OCI-M2 (cell line): ENCODE measurements around the gene EFHC2.

ENCODE experiments used
- DNase-seq: peaks from one replicate; lab custom pipeline; 2025; ENCODE audit not compliant: unreplicated experiment; lab: John Stamatoyannopoulos, UW

EFHC2 gene

DNA sequence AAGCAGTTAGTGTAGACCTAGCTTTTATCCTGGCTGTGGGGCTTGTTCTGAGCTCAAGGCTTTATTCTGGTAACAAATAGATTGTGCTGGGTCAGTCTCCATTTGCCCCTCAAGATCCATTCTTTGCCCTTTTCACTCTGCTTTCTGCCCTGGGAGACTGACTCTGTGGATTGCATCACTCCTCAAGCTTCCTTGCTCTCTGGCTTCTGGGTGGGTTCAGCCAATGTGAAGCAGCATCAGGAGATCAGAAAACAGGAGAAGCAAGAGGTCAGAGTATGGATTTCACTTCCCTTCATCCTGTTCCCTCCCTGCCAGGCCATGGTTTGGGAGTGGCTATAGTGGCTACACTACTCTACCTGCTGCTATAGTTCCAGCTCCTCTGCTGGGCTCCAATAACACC is 186.2 kb downstream of the EFHC2 start:
- DNase-seq, result no peak

DNA sequence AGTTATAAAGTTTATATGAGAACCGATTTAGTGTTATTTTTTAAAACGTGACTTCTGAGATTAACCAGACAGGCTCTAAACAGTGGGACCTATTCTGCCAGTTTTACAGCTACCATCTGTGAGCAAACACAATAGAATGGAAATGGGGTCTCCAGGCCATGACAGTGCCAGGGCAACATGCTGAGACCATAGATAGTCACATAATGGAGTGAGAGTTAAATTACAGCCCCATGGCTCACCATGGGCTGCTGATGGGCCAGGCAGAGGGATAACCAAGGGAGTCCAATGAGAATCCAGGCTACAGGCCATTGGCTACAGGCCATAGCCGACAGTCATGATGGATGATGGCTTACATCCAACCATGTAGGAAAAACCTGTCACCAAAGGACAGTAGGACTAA is 186.7 kb downstream of the EFHC2 start:
- DNase-seq, result no peak

DNA sequence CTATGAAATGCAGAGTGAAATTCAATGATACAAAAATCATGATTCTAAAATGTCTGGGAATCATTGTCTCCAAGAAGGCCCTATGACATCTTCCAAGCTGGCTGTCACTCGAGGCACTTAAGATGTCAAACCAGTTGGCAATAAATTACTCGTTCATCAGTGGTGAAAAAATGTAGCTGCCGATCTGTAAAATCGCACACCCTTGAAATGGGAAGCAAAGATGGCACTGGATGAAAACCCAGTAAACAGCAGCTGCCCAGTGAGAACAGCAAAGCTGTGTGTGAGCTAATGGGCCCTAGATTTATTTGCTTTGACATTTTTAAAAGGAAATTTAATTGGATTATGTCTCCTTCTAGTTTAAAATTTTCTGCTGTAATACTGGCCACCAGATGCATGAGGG is 188.3 kb downstream of the EFHC2 start:
- no peak for DNase-seq

DNA sequence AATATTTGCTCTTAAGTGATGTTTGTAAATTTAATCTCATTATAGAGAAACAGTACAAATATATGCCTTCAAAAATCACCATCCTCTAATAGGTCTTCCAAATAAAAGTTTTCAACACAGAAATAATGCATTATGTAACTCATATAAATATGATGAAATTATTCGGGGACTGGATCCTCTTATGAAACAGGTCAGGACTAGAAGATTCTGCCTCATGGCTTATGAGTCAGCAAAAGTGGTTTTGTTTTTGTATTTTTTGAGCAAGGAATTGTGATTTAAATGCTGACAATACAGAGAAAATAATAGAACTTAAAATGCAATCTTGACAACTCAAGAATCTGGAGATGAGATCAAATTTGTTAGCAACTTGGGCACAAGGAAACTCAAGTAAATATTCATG is 190.6 kb downstream of the EFHC2 start:
- DNase-seq, result no peak

DNA sequence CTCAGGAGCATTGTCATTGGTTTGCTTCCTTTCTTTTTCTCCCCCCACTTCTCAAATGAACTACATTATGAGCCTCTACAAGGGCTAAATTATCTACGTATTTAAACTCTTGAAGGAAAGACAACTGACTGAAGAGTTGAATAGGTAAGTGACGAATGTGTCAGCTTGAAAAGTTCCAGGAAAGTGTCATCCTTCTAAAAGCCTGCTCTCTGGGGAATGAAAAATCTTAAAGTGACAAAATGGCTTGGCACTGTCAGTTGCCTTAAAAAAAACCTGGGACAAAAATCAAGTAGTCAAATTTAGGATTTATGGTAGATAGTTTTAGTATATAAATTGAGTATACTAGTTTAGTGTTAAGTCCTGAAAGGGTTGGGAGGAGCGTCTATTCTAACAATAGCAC is 196.3 kb downstream of the EFHC2 start:
- no peak for DNase-seq

DNA sequence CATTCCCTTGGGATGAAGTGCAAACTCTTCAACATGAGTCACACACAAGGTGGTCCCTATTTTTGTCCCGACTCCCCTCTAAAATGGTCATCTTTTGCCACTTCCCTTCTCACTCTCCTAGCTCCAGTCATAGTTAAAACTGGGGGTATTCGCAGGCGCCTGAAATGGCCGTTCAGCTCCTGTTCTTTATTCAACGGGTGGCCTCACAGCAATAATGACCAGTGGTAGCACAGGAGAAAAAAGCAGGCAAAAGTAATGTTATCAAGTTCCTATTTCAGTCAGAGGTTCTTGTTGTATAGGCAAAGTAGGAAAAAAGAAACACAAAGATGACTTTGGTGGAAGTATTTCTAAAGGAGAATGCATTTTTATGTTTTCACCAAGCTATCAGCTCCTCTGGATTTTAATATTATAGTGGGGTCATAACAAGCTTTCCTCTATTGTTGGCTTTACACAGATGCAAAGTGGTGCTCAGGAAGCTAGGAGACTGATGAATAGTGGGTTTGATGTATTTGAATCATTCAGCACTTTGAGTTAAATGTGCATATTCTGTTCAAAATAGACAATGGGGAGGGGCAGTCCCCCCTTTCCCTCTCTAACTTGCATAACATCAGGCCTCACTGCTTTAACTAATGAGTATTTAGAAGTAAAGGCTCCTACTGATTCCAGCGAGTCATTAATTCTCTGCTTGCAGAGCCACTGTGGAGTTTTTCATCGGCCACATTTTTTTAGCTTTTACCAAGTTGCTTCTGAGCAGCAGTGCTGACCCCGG is 199.1 kb downstream of the EFHC2 start:
- no peak for DNase-seq

DNA sequence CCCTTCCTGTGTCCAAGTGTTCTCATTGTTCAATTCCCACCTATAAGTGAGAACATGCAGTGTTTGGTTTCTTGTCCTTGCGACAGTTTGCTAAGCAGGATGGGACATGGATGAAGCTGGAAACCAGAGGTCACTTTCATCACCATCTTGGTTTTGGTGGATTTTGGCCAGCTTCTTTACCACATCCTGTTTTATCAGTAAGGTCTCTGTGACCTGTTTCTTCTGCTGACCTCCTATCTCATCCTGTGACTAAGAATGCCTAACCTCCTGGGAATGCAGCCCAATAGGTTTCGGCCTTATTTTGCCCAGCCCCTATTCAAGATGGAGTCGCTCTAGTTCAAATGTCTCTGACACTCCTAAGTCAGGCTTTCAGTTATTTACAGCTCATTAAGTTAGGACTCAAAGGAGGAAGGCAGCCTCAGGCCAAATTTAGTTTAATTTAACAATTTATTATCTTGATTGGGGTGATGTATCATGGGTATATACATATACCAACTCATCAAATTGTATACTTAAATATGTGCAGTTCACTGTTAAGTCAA is 200.3 kb downstream of the EFHC2 start:
- no peak for DNase-seq

DNA sequence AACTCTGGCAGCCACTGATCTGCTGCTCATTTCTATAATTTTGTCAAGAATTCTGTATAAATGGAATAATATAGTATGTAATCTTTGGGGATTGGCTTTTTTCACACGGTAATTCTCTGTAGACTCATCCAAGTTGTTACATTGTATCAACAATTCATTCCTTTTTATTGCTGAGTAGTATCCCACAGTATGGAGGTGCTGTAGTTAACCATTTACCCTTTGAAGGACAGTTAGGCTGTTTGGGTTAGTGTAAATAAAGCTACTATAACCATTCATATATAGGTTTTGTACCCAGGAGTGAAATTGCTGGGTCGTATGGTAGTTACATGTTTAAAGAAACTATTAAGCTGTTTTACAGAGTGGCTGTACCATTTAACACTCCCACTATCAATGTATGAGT is 213.3 kb downstream of the EFHC2 start:
- DNase-seq, result no peak

DNA sequence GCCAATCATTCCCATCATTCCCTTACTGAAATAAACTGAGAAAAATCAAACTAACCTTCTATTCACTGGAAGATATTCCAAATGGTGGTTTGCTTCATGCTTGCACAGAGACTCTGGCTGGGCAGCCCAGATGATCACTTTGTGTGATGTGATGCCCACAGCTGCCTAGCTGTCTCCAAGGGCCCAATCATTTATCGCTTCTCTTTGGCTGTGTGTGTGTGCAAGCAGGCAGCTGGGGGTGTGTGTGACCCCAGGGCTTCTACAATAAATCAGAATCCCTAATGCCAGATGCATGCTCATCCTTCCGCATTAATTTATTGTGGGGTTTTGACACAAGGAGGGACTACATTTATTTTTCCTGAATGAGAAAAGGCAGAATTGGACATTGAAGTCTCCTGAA is 230.1 kb downstream of the EFHC2 start:
- DNase-seq, result no peak

DNA sequence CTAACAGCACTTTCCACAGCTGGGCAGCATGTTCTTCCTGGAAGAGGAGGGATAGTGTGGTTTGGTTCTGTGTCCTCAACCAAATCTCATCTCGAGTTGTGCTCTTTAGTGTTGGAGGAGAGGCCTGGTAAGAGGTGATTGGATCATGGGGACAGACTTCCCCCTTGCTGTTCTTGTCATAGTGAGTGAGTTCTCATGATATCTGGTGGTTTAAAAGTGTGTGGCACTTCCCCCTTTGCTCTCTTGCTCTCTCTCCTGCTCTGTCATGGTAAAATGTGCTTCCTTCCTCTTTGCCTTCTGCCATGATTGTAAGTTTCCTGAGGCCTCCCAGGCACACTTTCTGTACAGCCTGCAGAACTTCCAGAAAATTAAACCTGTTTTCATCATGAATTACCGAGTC is 236.6 kb downstream of the EFHC2 start:
- no peak for DNase-seq

DNA sequence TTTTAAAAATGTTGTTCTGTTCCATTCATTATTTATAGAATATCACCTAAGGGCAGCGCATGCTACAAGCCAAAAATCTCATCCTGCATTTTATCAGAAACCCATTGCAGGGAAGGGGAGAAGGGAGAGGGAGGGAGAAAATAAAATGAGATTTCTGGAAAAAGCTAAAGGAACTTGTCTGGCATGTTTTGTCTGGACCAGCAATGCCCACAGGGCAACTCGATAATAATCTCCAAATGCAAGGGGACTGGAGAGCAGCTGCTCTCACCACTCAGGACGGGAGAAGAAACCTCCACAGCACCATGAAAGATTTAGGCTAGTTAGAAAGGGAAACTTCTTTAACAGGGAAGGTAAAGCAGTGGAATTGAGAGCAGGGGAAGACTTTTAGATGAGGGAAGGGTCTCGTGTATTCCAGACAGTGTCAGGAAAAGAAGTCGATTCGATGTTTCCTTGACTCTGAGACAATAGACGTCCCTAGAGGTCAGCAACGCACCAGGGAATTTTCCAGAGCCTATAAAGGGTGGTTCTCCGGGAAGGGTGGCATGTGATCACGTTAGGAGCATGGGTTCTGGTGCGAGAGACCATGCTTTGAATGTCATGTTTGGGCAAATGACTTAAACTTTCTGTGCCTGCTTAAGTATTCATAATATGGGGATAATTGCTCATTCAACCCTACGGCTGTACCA is 238.1 kb downstream of the EFHC2 start:
- DNase-seq, result no peak

DNA sequence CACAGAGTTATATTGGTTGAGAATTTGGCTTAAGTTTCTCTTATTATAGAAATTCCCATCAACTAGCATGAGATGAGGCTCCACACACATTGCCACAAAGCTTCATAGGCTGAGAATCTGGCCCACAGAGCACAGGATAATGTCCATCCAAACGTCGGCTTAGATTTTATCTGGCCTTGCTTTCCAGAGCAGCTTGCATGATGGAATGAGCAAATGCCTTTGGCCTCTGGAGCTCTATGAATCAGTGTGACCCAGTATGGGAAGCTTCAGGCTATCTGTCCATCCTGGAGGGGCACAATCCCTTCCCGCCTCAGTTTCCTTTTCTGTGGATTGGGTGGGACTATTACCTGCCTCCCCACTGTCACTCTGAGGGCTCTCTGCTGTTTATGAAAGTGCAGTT is 238.8 kb downstream of the EFHC2 start:
- no peak for DNase-seq

DNA sequence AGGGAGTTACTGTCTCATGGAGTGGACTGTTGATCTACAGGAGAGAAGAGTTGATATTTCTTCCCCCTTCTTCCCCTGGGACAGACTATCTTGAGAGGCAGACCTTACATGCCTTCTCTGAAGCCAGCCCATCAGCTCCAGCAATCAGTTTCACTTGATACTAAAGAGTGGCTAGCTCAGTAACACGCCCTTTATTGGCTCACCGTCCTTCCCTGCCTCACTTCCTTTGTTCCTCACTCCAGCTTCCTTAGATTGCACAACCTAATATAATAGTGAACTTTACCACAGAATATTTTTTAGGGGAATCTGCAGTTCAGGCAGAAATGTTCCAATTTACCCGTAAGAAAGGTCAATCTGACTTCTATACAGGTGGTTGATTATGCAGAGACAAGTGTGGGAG is 242.2 kb downstream of the EFHC2 start:
- no peak for DNase-seq

DNA sequence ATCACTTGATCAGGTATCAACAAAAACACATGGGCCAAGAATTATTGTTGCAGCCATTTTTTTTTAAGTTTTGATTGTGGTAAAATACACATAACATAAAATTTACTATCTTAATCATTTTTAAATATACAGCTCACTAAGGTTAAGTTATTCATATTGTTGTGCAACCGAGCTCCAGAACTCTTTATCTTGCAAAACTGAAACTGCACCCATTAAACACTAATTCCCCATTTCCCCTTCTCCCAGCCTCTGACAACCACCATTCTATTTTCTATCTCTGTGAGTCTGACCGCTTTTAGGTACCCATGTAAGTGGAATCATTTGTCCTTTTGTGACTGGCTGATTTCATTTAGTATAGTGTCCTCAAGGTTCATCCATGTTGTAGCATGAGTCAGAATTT is 244.1 kb downstream of the EFHC2 start:
- no peak for DNase-seq
